ENCODE measurements around the gene BAIAP2. TPM values are rescaled to one million over a fixed set of nuclear protein-coding genes. Genes with fewer than 3 reads are reported as not detected.

BAIAP2 gene
- total RNA-seq, 2 donors from 2014 or later, result 8.0 to 11.5 TPM

GRCh38 chr17:81120695-81121621 lies 86.0 kb downstream of the BAIAP2 start:
- H3K4me3 ChIP-seq, result no peak overlapping the region
- no peaks in the 10 kb centered on the region for H3K4me1 ChIP-seq

GRCh38 chr17:81121841-81122733 lies 87.1 kb downstream of the BAIAP2 start:
- TF ChIP-seq, protein P1, sequence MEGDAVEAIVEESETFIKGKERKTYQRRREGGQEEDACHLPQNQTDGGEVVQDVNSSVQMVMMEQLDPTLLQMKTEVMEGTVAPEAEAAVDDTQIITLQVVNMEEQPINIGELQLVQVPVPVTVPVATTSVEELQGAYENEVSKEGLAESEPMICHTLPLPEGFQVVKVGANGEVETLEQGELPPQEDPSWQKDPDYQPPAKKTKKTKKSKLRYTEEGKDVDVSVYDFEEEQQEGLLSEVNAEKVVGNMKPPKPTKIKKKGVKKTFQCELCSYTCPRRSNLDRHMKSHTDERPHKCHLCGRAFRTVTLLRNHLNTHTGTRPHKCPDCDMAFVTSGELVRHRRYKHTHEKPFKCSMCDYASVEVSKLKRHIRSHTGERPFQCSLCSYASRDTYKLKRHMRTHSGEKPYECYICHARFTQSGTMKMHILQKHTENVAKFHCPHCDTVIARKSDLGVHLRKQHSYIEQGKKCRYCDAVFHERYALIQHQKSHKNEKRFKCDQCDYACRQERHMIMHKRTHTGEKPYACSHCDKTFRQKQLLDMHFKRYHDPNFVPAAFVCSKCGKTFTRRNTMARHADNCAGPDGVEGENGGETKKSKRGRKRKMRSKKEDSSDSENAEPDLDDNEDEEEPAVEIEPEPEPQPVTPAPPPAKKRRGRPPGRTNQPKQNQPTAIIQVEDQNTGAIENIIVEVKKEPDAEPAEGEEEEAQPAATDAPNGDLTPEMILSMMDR (IDR thresholded peaks at IDR 0.05), result no peak
- no peak for TF ChIP-seq POLR2A (IDR thresholded peaks at IDR 0.05)
- H3K27me3 ChIP-seq, result no peaks in the 10 kb centered on the region
- no peak overlapping the region for H3K27ac ChIP-seq
- DNase-seq (no peak), ATAC-seq (no peak)
- WGBS, 2 donors, result 82 to 86% methylated on average over 4 to 77 of the region's 109 CpGs
- no peaks in the 10 kb centered on the region for H3K9me3 ChIP-seq
- no peak overlapping the region for H3K4me3 ChIP-seq
- H3K4me1 ChIP-seq, result no peaks in the 10 kb centered on the region
- intact Hi-C loops (cut with DNase I), result no loop called here
- H3K36me3 ChIP-seq (replicated peaks in 1 of 2; ENCODE audit: insufficient read depth in 1 of 2, low read depth in 2 of 2), result peaks cover 0 to 1% of the 10 kb centered on the region in 2 donors

More at GRCh38 chr17:81120695-81121621, 86.0 kb downstream of the BAIAP2 start:
- intact Hi-C loops (cut with DNase I), result no loop called here
- no peak for TF ChIP-seq POLR2A (IDR thresholded peaks at IDR 0.05)
- TF ChIP-seq, protein P1 (IDR thresholded peaks at IDR 0.05), result no peak
- Histone ChIP-seq H3K27ac (no peak overlapping the region), H3K9me3 (no peaks in the 10 kb centered on the region), H3K36me3 (replicated peaks in 1 of 2; ENCODE audit: insufficient read depth in 1 of 2, low read depth in 2 of 2) (peaks cover 0 to 1% of the 10 kb centered on the region in 2 donors), H3K27me3 (no peaks in the 10 kb centered on the region)
- 82 to 91% methylated on average over 26 to 33 of the region's 45 CpGs for WGBS, 2 donors
- no peak for DNase-seq
- ATAC-seq, result no peak

DNA sequence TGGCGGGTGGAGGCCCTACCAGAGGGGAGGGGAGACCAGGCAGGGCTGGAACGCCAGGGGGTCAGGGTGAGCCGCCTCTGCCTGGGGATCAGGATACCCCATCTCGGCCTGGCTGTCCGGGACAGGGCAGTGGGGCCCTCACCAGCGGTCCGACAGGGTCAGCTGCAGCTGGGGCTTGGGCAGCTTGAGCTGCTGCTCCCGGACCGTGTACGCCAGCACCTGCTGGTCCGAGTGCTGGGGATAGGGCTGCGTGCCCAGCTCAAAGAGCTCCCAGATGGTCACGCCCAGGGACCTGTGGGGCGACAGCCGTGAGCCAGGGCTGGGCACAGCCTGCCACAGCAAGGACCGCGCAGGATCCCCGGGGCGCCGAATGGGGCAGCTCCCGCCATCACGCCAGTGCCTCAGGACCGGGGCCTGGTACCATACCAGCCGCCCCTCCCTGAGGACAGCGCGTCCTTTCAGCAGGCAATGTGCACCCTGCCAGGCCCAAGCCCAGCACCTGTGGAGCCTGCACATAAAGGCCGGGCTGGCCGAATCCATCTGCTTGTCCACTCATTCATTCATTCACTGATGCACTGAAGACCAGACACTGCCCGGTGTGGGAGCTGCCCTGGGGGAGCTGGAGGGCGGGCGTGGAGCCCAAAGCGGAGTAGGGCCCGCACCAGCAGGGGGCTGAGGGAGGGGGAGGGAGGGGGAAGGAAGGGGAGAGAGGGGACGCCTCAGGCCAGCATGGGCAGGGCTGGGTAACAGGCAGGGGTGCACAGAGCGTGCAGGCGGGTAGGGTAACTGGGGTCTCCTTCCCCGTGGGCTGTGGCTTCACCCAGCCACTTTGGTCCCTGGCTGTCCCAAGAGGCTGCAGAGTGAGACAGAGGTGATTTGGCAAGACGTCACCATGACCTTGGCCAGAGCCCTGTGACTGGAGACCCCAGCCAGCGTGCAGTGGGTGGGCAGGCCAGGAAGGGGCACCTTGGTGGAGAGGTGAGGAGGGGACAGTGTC lies 88.4 kb downstream of the BAIAP2 start:
- no peaks in the 10 kb centered on the region for H3K4me1 ChIP-seq
- H3K27me3 ChIP-seq, result no peaks in the 10 kb centered on the region
- TF ChIP-seq, protein P1 (IDR thresholded peaks at IDR 0.05), result no peak
- TF ChIP-seq POLR2A (IDR thresholded peaks at IDR 0.05), result no peak
- no peak overlapping the region for H3K4me3 ChIP-seq
- WGBS, 2 donors, result 93 to 95% methylated on average over 11 to 33 of the region's 39 CpGs
- intact Hi-C loops (cut with DNase I), result no loop called here
- ATAC-seq (no peak), DNase-seq (no peak)
- no peak overlapping the region for H3K27ac ChIP-seq
- H3K9me3 ChIP-seq, result no peaks in the 10 kb centered on the region
- peaks cover 0 to 1% of the 10 kb centered on the region in 2 donors for H3K36me3 ChIP-seq (replicated peaks in 1 of 2; ENCODE audit: insufficient read depth in 1 of 2, low read depth in 2 of 2)

DNA sequence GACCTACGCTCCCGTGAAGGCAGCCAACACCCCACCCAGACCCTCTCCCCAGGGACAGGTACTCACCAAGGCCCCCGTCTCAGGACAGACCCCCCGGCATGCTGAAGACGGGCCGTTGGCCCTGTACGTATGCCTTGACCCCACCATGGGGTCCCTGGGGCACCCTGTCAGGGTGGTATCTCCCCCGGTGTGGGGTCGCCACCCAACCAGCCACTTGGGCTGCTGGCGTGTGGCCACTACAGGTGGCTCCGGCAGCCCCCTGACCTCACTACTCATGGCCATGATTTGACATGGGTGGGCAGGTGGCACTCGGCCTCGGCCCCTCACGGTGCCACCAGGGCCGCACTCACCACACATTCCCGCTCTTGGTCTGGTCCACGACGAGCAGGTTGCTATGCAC lies 89.4 kb downstream of the BAIAP2 start:
- DNase-seq (no peak), ATAC-seq (no peak)
- Histone ChIP-seq H3K27ac (no peak overlapping the region), H3K4me3 (no peak overlapping the region), H3K27me3 (no peaks in the 10 kb centered on the region), H3K9me3 (no peaks in the 10 kb centered on the region), H3K4me1 (no peaks in the 10 kb centered on the region), H3K36me3 (replicated peaks in 1 of 2; ENCODE audit: insufficient read depth in 1 of 2, low read depth in 2 of 2) (peaks cover 0 to 1% of the 10 kb centered on the region in 2 donors)
- TF ChIP-seq, protein P1 (IDR thresholded peaks at IDR 0.05), result no peak
- TF ChIP-seq POLR2A (IDR thresholded peaks at IDR 0.05), result no peak
- WGBS, 2 donors, result 92 to 98% methylated on average over 16 to 18 of the region's 18 CpGs
- intact Hi-C loops (cut with DNase I), result no loop called here
